Stromal cell of bone marrow (primary cell): ENCODE results near the gene MOB3B.
A peak's percentile ranks its signal among the peaks of the same experiment; 100 is the strongest.

Experiments
- DNase-seq: peaks from one replicate; pipeline ENCODE4 v3.0.0-alpha.2; 2012; ENCODE audit warnings: low read depth

Gene MOB3B

DNA sequence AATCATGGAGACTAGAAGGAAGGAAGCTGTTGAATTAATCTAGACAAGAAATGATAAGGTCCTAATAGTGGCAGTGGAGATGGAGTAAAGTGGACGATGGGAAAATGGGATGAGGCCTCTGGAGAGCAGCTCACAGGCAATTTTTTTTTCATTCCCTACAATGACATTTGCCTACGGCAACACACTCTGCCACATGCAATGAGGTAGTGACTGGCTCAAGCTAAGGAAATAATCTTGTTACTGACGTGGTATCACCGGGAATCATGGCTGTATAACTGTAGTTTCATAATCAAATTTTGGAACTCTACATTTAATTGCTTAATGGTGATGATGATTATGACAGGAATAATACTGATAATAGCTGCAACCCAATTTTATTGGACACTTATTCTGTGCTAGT is 12.1 kb upstream of the MOB3B start:
- DNase-seq, result no peak

DNA sequence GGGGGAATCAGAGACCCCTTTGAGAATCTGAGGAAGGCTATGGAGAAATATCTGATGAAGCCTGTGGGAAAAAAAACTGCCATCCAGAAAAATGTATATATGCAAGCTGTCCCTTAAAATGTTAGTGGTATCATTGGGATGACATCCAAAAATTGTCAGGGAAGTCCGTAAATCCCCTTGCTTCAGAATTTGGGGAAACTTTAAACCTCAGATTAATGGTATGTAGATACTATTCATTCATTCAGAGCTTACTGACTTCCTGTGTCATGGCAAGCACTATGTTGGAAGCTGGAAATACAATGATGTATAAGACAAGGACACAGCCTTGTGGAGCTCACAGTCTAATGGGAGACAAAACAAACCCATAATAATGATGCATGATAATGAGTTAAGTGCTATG is 10.9 kb upstream of the MOB3B start:
- no peak for DNase-seq

DNA sequence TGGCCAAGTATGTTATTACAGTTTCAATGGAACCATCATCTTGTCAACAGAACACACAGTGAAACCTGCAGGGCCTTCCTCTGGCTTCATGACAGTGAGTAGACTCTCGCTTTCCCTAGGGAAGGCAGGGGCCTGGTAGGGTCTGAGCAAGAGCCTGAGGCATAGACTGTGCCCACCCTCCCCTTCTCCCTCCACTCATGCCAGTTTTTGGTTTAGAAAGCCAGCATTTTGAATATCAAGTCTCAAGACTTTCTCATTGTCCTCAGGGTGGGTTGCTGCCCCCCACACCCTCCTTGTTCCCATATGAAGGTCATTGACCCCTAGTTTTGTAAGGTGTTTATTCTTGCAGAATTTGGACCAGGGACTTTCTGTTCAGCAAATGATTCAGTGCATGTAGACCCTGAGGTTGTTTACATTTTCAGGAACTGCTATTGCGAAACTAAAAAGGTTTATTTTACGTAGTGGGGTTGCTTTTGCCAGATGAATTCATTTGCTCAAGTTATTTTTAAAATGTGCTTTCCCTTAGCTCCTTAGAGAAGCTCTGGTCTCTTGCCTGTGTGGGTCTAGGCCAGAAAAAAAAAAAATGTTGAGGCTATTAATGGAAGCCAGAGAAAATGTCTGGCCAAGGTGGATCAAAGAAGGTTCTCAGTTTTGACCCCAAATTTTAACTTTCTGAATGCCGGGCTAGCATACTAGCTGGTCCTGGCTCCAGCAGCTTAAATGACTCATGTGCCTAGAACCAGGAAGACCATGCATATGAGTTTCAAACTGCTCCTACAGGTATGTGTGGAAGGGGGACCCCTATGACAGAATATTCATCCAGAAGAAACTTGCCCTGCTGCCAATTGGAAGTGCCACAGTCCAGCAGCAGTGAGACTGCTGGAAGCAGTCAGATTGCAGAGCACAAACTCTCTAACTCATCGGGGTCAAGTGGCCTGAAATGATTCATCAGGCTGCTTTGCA is 10.1 kb upstream of the MOB3B start:
- peak; percentile 18 for DNase-seq

DNA sequence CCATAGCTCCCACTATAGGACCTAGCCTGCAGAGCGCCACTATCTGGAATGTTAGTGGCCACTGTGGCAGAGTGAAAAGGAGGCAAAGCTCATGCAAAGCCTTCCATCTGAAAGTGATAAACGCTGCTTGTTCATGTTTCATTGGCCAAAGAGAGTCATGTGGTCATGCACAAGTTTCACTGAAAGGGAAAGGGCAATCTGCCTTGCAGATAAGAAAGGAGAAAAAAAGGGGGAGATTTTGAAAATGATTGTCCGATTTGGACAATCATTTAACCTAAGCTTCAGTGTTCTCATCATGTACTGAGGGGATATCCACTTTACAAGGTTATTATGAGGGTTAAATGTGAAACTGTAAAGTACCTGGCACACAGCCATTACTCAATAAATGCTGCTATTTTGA is 9.0 kb upstream of the MOB3B start:
- no peak for DNase-seq

DNA sequence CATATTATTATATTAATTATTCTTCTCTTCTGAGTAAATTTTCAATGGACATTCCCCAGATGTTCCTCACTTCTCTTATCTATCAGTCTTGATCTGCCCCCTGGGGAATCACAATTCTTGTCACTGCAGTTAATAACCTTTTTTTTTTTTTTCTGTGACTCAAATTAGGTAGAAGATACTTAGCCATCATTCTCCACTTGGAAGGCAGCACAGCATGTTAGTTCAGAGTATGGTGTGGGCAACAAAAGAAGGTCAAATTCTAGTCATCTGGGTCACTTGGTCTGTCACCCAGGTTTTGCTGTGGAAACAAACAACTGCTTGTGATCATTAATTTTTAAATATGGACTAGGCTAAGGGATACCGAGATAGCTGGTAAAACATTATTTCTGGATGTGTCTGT is 8.1 kb upstream of the MOB3B start:
- DNase-seq, result no peak

DNA sequence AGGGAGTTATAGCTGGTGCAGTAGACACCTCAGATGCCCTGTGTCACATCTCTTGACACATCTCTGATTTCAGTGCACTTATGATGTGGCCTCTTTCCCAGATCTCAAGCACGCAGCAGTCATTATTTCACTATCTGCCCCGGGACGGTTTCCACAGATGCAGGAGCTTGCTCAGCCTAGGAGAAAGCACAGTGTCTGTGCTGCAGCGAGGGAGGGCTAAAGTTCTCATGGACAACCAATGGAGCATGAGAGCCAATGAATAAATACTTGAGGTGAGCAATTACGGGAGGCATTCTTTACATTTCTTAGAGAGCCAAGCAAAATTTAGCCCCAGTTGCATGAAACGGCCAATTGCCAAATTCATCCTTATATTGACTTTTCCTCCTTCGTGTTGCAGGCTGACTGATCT is 7.4 kb upstream of the MOB3B start:
- no peak for DNase-seq

DNA sequence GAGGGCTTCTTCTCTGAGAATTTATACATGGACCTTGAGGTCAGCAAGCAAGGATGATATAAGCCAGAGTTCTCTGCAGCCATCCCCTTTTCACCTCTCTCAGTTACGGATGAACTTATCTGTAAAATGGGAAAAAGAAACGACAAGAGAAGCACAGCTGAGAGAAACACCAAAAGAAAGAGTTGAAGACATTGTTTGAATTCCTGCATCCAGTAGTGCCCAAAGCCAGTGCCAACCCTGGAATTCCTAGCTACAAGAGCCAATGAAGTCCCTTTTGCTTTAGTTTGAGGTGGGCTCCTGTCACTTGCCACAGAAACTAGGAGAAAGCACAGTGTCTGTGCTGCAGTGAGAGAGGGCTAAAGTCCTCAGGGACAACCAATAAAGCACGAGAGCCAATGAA is 6.6 kb upstream of the MOB3B start:
- no peak for DNase-seq

DNA sequence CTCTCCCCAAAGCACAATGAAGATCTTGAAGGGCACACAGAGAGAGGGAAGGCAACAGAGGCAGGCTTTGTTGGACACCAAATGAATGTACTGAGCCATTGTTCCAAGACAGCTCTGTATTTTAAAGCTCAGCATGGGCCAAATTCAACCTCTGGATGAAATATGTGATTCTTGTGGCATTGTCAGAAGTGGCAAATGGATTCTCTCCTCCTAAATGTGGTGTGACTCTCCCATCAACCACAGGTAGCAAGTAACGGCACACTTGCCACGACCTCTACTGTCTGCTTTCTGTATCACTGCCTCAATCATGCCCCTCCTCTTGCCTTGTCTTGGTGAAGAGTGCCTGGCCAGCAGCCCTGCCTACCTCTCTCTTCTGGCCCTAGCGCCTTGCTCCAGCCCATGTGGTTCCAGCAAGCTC is 6.1 kb upstream of the MOB3B start:
- no peak for DNase-seq

DNA sequence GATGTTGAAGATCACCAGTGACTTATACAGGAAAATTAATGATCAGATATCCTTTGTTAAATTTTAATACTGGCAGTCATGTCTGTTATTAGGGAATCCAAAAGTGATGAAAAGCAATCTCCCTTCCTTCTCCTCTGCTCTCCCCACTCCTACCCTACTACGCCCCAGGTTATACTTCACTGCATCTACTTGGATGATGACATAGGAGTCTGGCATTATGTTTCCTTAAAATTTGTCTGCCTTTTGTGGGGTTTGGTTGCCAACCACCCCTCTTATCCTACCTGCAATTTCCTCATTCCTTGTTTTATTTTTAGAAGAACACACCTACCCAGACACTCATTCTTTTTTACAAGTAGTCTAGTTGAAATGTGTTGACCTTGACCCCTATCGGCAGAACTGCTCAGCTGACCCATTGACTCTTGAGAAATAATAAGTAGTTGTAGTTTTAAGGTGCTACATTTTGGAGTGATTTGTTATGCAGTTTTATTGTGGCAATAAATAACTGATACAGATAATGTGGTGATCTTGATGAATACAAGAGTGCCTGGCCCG is 5.1 kb upstream of the MOB3B start:
- no peak for DNase-seq

DNA sequence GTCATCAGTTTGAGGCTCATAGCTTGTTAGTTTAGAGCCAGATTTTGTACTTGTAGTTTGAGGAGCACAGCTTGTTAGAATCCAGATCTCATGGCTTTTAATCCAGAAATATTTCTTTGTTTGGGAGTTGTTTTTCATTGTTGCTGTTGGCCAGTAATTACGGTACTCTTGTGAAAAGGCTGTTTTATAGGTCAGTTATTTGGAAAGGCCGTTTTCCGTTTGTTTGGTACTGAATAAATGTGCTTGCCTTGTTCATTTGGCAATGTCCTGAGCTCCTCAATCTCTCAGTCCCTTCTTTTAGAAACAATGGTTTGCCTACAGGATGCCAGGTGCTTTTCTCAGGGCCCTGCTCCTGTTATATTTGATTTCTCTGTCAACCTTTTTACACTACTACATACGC is 4.5 kb upstream of the MOB3B start:
- DNase-seq, result no peak

DNA sequence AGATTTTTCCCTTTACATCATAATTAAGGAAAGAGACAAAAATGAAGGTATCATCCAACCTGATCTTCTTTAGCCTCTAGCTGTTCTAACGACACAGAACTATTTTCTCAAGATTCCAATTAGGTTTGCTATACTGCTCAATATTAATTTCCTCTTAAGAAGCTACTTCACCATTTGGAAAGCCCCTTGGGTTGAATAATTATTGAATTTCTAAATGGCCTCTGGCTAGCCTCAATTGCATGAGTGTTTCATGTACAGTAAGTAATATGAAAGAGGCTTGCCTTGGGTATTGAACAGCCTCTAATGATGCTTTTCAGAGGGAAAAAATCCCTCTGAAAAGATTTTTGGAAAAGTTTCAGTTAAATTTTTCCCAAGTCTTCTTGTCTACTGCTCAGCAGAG is 3.7 kb upstream of the MOB3B start:
- no peak for DNase-seq

DNA sequence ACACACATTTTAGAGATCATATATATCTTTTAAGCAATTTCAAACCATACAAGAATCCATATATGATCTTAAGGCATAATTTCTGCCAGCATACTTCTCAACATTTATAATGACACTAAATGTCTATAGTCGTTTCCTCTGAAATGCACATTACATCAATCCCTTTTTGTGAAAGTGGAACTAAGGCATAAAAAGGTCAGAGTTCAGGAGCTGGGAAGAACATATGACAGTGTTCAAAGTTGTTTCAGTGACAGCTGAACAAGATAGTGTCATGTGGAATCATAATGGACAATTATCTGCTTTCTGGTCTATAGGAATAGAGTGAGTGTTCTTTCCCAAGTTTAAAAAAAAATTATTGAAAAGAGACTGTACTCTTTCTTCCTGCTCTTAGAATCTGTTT is 2.4 kb upstream of the MOB3B start:
- DNase-seq, result no peak

DNA sequence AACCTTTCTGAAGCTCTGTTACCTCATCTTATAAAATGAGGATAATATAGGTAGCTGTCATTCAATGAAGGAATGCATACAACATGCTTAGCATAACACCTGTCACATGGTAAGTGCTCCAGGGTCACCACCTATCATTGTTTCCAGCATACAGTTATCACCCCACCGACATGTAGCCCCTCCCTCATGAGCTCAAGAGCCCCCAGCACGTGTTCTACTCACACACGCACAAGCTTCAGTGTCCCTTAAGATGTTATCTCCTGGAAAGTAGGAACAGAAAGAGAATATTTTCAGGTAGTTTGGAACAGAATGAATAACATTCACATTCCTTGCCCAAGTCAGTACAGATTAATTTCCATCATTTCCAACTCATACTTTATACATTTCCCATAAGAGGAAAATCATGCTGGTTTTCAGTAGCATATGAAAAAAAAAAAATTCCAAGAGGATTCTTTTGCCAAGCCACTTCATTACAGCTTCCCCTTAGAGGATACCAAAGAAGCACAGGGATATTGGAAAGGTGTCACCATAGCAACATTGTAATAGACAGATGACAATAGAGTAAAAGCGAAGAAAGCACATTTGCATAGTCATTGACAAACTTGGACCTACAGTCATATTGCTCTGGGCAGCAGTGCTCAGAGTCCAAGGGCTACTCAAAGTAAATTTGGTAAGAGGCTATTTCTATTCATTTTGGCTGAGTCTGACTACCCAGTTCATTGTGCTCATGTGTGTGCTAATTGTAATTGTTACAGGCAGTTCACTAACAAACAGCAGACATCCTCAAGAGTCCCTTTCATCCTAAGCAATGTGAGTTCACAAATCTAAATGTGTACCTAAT is 1.5 kb upstream of the MOB3B start:
- DNase-seq, result no peak

DNA sequence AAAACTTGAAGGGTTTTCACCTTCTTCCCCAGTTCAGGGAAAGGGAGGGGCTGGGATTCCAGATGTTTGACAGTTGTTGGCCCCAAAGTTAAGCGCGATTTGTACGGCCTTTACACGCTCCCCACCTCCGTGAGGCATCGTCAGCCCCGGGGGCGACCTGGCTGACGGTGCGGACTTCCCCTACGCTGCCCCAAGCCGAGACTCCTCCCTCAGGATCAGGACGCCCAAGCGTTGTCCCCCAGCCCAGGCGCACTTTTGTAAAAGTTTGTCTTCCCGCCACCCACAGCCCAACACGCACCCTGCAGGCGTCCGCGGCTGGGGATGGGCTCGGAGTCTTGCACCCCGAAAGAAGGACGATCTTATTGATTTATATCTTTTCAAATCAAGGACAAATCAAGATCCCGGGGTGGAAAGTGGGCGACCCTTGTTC is 713 bp downstream of the MOB3B start:
- DNase-seq, result no peak

DNA sequence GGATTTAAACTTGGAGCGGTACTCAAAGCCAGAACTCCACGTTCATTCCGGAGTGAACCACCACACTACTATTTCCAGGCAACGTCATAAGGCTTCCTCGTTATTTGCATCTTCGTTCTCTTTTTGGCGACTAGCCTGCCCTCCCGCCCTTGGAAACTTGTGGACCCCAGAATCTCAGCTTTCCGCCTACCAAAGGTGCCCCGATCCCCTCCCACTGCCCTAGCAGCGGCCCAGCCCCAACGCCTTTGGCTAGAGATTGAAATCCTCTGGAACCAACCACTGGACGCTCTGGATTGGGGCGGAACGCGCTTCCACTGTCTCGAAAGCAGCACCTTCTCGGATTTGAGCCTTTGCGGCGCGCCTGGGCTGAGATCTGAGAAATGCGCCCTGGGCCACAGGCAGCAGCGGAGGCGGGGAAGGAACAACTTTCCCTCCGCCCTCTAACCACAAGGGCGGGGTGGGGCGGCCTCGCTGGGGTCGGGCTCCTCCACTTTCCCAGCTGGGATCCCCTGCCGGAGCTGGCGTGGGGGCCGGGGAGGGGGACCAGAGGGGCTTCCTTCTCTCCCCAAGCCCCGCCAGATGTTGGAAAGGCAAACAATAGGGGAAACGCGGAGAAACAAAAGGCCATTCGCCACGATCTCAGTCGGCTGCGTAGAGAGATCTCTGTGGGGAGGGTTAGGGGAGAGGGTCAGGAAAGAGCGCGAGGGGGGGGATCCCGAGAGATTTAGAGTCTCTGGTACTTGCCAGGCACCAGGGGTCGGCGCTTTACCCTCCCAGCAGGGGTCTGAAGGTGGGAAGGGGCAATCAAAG is 1.3 kb downstream of the MOB3B start:
- DNase-seq, result no peak

DNA sequence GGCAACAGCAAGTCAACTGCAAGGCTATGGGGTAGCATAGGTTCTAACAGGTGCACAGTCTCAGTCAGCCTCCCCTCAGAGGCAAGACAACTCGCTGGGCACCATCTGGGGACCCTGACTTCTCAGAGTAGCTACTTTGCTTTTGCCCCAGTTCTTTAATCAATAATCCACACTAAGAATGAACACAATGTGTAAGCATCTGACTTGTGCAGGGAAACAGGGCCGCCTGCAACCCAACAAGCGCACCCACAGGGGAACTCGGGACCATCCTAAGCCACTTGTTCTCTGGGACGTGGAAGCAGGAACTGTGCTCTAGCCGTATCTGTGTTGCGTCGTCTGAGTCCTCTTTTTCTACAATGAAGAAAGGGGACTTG is 1.9 kb downstream of the MOB3B start:
- DNase-seq, result no peak

DNA sequence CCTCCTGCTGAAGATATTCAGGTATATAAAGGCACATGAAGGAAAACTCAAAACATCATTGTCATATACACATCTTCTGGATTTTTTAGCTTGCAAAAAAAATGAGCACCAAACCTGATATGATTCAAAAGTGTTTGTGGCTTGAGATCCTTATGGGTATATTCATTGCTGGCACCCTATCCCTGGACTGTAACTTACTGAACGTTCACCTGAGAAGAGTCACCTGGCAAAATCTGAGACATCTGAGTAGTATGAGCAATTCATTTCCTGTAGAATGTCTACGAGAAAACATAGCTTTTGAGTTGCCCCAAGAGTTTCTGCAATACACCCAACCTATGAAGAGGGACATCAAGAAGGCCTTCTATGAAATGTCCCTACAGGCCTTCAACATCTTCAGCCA is 5.4 kb downstream of the MOB3B start, which contains the start of gene IFNK:
TSS of gene IFNK (plus strand) at position 55 of the 400 bp plus-strand sequence. CDS start at position 102, 47 bp downstream.
- no peak for DNase-seq

DNA sequence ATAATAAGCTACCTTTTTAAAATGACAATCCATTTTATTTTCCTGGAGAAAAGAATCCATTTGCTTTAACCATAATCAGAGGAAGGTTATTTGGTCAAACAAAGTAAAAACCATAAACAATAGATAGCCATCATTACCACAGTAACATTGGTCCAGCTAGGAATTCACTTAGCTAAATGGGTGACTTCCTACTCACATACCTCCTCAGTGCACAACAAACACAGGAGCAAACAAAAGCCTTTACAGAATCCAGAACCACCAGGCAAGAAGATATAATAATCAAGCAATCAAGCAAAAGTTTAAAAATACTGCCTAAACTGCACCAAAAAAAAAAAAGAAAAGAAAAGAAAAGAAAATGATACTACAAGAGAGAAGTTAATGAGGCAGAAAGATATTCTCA is 6.5 kb downstream of the MOB3B start:
- DNase-seq, result no peak

DNA sequence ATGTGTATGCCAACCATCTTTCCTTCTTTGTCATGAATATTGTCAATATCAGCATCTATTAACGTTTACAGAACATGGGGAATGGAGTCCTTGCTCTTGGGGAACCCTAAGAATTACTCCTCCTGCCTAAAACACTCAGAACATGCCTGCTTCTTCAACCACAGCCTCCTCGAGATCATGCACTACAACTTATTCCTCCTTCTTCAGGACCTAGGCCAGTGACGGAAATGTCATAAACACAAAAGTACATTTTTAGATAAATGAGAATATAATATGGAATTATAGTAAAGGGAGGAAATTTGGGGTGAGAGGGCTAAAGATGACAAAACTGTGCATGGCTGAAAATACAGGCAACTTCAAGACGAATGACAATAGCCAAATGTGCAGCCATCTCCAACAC is 8.6 kb downstream of the MOB3B start:
- DNase-seq, result no peak

DNA sequence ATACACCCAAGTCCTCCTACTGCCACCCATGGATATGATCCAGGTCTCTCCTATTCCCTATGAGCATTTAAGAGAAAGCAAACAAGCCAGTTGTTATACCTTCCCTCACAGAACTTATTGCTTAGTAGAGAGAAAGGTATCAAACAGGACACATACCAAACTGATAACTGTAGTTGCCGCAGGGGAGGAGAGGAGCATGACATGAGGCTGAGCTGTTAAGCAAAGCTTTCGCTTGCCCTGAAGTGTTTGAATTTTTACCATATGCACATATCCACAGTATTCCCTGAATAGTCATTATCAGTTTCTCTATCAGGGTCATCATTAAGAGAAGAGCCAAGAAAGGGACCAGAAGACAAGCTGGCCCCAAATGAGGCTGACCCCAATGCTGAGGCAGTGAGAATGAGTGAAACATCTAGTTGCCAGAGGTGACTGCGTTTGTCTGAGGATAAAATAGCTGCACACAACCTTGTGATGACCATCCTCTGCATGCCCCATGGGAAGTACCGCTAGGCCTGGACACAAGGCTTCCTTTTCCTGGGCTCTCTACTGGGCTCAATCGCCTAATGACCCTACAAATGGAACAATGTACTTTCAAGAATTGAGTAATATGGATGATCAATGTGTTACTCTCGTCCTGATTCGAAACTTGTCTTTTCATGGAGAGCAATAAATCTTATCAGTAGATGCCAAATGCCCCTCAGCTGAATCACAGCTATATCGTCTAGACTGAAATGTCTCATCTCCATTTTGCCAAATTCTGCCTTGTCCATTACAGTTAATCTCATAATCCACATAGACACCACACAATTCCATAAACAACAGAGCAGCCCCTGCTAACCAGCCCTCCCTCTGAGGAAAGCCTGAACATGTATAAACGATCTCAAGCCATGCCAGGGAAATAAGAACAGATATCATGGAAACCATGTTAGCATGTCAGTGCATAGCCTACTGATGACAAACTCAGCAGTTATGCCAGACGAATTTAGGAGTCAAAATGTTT is 9.8 kb downstream of the MOB3B start:
- no peak for DNase-seq

DNA sequence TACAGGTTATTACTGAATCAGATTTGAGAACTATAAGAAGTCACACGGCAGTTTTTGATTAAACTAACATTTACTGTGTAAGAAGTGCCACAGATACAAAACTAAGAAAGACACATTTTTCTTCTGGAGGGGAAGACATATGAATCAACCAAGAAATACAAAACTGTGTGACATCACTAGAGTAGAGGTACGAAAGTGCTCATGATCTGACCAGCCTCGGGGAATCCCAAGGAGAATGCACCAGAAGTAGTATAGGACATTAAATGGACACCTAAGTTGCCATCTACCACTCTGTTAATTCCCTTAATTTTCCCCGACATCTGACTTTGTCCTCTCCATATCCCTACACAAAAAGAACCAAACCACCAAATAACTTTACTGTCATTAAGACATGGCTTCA is 10.8 kb downstream of the MOB3B start:
- DNase-seq, result no peak
